NCI-H1417 treated with DMSO at 0.1 percent for 48 hours (cell line): ENCODE measurements around the gene FAM168A.

Source experiments
- DNase-seq: peaks from one replicate; lab custom pipeline; 2025; lab: John Stamatoyannopoulos, UW

Gene FAM168A

DNA sequence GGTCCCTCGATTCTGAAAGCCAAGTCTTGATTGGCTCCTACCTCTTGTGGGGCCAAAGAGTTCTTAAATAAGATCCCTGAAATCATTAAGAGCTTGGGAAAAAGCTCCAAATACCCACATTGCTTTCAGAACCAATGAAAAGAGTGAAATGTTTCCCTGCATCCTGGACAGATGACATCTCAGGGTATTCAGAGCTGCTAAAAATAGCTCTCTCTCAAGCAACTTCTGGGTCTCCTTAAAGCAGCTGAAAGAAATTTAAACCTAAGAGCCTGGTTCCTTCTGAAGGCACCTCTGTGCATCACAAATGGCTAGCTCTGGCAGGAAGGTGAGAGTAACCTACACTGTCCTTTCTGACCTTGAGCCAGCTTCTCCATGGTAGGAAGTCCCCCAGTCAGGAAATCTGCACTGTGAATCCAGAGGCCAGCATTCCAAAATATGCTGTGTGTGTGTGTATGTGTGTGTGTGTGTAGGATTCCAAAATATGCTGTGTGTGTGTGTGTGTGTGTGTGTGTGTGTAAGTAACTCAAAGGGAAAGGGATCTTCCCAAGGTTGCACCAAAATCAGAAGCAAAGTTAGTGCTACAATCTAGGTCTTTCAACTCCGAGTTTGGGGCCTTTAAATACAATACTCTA lies 171.6 kb downstream of the FAM168A start:
- no peak for DNase-seq

DNA sequence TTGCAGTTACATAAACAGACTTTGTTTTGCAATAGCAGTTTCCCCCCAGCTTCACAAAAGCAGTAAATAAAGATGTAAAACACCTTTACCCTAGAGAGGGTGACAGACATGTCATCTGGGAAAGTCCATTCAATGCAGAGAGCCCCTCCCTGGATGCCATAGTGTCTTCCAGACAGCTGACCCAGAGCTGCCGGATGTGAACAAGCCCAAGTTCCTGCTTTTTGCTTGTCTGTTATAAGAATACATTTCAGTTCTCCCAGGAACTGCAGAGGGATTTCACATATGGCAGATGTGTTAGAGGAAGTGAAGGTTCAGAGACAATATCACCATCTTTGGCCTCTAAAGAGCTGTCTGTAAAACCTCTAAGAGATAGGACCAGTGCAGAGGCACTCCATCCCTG lies 172.8 kb downstream of the FAM168A start:
- no peak for DNase-seq

DNA sequence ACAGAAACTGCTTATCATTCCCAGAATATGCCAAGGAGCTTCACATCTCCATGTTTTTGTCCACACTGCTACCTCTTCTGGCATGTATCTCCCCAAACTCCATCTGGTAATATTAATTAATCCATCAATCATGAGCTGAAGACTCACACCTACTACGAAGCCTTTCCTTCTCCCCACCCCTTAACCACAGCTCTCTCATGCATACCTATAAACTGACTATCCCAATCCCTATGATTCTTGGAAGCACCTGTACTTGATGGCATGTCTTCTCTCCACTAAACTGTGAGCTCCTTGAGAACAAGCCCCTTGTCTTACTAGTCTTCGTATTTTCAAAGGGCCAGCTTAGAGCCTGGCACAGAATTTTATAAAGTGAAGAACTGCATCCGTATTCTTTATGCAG lies 174.4 kb downstream of the FAM168A start:
- no peak for DNase-seq

DNA sequence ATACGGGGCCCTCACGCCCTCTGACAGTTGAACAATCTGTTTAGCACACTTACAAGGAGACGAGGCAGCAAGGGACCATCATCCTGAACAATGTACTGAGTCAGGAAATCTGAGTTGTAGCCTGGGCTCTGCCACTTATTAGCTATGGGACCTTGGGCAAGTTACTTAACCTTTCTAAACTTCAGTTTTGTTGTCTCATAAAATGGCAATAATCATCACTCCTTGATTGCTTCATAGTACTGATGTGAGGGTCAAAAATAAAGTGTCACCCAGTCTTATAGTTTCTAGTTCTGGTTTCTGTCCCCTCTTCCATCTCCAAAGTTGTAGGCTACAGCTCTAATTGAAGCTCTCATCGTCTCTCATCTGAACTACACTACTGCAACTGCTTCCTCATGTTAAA lies 175.0 kb downstream of the FAM168A start:
- DNase-seq, result no peak

DNA sequence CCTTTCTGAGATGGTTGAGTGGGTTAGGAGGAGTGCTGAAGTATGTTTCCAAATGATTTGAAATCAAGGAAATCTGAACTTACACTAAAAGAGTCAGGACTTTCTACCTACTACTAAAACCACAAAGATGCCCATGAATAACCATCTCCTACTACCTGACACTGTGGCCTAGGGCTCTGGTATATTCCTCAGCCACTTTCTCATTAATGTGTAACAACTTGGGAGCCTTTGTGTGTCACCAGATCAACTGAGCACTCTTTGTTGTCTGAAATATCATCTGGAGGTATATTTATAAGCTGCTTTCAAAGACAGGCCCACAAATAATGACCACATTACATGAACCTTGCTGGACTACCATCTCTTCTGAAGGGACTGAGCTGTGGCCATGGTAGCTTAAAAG lies 177.8 kb downstream of the FAM168A start:
- no peak for DNase-seq

DNA sequence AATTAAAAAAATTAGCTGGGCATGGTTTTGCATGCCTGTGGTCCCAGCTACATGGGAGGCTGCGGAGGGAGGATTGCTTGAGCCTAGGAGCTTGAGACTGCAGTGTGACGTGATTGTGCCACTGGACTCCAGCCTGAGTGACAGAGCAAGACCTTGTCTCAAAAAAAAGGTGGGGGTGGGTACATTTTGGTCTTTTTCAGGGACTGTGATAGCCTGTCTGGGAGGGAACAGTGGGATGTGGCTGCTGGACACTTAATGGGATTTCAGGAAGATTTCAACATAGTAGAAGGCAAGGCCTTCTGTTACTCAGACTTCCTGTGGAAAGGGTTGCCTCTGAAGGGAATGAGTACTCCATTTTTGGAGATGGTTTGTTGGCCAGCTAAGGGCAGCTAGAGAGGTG lies 181.1 kb downstream of the FAM168A start:
- no peak for DNase-seq

DNA sequence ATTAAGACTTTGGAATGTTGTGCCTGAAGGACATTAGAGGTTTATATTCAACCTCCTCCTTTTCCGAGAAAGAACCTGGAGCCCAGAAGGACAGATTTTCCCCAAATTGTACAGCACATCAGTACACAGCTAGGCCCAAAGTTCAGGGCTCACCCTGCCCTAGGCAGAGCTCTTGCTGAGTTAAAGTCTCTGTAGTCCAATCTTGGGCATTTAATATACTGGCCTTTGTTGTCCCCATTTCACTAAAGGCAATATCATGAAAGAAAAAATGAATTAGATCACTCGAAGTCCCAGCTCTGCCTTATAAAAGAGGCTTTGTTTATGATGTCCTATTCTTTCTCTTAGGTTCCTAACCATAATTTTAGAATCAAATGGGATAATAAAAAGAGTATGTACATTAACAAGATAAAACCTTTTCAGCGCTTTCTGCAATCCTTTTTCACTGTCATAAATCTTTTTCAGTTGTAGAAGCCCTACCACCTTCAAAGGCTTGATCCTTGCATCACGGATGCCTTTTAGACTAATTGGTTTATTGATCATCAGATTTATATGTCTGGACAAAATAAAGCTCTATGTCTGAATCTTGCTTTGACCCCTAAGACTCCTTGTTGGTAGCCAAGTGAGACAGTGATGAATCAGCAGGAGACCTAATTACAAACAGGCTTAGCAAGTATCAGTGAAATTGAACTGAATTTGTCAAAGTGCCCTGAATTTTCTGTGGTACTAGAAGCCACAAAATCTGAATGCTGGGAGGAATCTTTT lies 181.9 kb downstream of the FAM168A start:
- no peak for DNase-seq

DNA sequence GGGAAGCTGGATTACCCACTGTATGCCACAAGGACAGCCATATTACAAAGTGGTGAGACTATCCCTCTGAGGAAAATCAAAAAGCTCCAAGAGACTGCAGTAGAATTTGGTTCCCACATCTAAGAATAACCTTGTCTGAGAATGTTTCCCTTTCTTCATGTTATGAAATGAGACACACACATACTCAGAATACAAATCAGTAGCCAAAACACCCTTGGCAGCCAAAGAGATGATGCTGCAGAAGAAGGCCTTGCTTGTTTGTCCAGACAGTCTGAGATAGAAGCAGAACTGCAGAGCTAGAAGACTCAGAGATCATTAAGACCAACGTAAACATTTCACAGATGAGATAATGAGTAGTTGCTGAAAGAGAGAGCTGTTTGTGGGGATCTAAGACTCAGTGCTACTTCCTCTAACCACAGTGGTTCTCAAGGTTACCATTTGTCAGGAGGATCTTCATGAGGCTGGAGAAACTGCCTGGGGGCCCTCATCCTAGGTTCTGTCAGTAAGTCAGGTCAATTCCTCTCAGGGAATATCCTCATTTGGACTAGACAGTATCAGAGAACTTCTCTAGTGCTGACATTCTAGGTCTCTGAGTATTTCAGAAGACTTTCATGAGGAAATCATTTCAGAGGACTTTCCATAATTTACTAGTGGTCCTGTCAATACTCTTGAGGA lies 182.8 kb downstream of the FAM168A start:
- DNase-seq, result no peak

DNA sequence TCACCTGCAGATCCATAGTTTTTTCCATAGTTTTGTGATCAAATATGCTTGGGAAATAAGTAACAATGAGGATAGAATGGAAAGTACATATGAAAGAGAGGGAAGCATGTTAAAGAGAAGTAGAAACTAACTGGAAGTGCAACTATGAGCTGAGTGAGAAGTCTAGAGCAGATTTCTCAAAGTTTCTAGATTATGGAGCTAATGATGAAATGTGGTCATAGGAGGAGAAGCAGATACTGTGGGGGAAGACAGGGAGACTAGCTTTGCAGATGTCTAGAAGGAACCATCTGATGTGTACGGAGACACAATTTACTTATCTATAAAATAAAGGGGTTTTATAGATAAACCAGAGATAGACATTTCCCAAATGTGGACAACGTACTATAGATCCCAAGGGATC lies 184.7 kb downstream of the FAM168A start:
- DNase-seq, result no peak

GRCh38 chr11:73412308-73412707 lies 185.6 kb downstream of the FAM168A start:
- DNase-seq, result no peak

DNA sequence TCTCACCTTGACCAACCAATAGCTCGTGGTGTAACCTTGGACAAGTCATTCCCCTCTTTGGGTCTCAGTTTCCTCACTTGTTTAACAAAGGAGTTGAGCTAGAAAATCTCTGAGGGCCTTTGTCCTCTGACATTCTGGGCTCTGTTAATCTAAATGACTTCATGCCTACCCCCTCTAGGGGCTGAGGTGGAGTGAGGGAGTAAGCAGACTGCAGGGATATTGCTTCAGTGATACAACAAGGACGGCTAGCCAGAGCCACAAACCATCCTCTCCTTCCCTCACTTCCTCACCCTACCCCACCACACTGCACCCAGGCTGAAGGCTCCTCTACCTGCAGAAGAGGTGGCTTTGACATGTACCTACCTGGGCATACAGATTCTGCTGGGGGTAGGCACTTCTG lies 186.9 kb downstream of the FAM168A start:
- no peak for DNase-seq

- no peak for DNase-seq
These were observed 187.3 kb downstream of the FAM168A start for GRCh38 chr11:73410627-73411026.

DNA sequence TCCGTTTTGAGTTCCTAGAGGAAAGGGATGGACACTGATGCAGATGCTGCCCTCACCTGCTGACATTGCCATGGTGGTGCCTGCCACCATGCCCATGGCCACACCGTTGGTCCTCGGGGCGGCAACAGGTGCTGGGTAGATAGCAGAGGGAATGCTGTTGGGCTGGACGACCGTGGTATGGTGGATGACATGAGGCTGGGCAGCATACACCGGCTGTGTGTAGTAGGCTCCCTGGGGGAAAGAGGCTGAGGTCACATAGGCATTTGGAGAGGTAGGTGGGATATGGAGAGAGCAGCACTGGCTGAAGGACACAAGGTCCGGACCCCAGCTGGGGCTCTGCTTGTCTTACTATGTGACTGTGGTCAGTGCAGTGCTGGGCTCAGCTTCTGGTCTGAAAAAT lies 188.5 kb downstream of the FAM168A start:
- DNase-seq, result no peak

GRCh38 chr11:73406619-73407018 lies 191.3 kb downstream of the FAM168A start:
- no peak for DNase-seq

DNA sequence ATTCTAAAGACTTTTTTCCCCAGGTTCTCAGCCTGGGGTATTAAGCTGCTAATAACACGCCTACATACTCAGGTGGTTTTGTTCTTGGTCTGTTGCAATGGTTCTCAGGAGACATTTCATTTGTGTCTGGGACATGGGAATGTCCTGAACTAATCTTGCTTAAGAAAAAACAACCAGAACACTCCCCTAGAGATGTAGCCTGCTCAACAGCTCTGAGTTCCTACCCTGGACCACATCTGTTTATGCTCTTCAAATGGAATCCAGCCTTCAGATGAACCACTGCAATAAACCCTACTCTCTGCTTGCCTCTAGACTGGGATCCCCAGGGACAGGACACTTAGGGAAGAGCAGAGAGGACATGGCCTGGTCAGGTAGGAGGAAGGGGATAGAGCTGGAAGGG lies 191.8 kb downstream of the FAM168A start:
- DNase-seq, result no peak

GRCh38 chr11:73405146-73405510 lies 192.8 kb downstream of the FAM168A start:
- no peak for DNase-seq

GRCh38 chr11:73404506-73405145 lies 193.3 kb downstream of the FAM168A start:
- no peak for DNase-seq

GRCh38 chr11:73404048-73404447 lies 193.9 kb downstream of the FAM168A start:
- DNase-seq, result peak; percentile 9

GRCh38 chr11:73403541-73403940 lies 194.4 kb downstream of the FAM168A start:
- no peak for DNase-seq

DNA sequence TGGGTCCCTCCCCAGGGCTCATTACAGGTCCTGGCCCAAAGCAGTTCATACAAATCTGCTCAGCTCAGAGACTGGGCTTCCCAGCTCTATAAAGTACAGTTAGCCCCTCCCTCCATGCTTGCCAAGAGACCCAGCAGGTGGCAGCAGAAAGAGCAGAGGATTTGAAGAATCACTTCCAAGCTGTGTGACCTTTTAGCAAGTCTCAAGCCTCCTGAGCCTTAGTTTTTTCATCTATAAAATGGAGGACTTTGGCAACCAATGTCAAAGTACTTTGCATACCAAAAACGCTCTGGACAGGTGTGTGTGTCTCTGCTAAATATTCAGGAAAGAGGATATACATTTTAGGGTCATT lies 195.1 kb downstream of the FAM168A start:
- DNase-seq, result no peak

- DNase-seq, result no peak
These were observed 195.7 kb downstream of the FAM168A start for GRCh38 chr11:73401924-73402833.
